ENCODE results near the gene F13B.

F13B gene

DNA sequence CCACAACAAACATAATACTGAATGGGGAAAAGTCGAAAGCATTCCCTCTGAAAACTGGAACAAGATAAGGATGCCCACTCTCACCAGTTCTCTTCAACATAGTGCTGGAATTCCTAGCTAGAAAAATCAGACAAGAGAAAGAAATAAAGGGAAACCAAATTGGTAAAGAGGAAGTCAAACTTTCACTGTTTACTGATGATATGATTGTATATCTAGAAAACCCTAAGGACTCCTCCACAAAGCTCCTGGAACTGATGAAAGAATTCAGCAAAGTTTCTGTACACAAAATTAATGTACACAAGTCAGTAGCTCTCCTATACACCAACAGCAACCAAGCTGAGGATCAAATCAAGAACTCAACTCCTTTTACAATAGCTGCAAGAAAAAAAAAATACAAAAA is 6.9 kb upstream of the F13B start:
- ChIA-PET POLR2A (no interaction called here), CTCF (interaction anchor here (0.6 kb wide), 1 partner anchor 57 kb away, joined by 3 read pairs; no protein-coding TSS in a partner anchor)
- no peaks in the 10 kb centered on the region for H3K36me3 ChIP-seq (ENCODE audit: control insufficient read depth in 2 of 2, insufficient read depth in 1 of 2, low read length in 2 of 2)
- no peaks in the 10 kb centered on the region for H3K9me3 ChIP-seq (ENCODE audit: control insufficient read depth, insufficient read depth, low read depth, low read length)
- H3K27ac ChIP-seq (ENCODE audit: extremely low read depth, low read depth, low read length): no peak overlapping the region
- no peak overlapping the region for H3K4me3 ChIP-seq (ENCODE audit: low read depth, low read length)
- H3K4me1 ChIP-seq (ENCODE audit: control insufficient read depth, insufficient read depth, low read length): no peaks in the 10 kb centered on the region
- TF ChIP-seq YY2 (tag by site-specific recombination; IDR thresholded peaks at IDR 0.05) (no peak), ZNF501 (tag by site-specific recombination; IDR thresholded peaks at IDR 0.05) (no peak), ZNF138 (tag by site-specific recombination; IDR thresholded peaks at IDR 0.05; ENCODE audit: borderline replicate concordance) (no peak), PRDM1 (tag by site-specific recombination; IDR thresholded peaks at IDR 0.05) (no peak), ZSCAN23 (tag by site-specific recombination; IDR thresholded peaks at IDR 0.05) (no peak)
- TF ChIP-seq, protein P1, sequence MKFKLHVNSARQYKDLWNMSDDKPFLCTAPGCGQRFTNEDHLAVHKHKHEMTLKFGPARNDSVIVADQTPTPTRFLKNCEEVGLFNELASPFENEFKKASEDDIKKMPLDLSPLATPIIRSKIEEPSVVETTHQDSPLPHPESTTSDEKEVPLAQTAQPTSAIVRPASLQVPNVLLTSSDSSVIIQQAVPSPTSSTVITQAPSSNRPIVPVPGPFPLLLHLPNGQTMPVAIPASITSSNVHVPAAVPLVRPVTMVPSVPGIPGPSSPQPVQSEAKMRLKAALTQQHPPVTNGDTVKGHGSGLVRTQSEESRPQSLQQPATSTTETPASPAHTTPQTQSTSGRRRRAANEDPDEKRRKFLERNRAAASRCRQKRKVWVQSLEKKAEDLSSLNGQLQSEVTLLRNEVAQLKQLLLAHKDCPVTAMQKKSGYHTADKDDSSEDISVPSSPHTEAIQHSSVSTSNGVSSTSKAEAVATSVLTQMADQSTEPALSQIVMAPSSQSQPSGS (tag by site-specific recombination; IDR thresholded peaks at IDR 0.05; ENCODE audit: low read depth): no peak
- TF ChIP-seq, protein P2, sequence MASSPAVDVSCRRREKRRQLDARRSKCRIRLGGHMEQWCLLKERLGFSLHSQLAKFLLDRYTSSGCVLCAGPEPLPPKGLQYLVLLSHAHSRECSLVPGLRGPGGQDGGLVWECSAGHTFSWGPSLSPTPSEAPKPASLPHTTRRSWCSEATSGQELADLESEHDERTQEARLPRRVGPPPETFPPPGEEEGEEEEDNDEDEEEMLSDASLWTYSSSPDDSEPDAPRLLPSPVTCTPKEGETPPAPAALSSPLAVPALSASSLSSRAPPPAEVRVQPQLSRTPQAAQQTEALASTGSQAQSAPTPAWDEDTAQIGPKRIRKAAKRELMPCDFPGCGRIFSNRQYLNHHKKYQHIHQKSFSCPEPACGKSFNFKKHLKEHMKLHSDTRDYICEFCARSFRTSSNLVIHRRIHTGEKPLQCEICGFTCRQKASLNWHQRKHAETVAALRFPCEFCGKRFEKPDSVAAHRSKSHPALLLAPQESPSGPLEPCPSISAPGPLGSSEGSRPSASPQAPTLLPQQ (tag by site-specific recombination; IDR thresholded peaks at IDR 0.05): no peak

DNA sequence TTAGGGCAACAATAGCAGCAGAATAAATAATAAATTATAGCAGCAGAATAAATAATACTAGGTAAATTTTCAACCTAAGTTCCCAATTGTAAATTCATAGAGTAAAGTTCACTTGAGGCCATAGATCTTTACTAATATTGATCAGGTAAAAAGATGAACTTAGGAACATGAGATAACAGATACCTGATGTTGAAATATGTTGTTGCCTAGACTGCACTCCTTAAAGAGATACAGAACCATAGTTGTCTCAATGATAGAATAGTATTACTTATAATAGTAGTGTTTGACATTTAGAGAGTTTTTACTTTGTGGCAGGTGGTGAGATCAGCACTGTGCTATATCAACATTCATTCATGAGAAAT is 378 bp upstream of the F13B start:
- no peaks in the 10 kb centered on the region for H3K4me1 ChIP-seq (ENCODE audit: control insufficient read depth, insufficient read depth, low read length)
- CTCF ChIA-PET: no interaction called here

DNA sequence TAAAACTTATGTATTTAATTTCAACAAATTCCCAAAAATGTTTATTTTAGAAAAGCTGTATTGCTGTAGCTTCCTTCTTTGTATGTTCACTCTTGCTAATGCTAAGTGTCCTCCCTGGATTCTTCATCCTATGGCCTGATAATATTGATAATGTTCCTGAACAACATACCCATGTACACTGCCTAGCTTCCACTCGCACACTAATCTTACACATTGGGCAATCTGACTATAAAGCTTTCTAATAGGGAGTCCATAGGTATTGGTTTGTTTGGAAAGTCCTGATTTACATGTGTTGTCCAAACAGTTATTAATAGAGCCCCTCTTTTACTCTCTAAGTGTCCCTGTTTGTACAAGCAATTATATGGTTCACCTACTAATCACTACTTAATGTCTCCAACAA is 783 bp downstream of the F13B start:
- Histone ChIP-seq H3K4me3 (ENCODE audit: low read depth, low read length) (no peak overlapping the region), H3K27ac (ENCODE audit: extremely low read depth, low read depth, low read length) (no peak overlapping the region), H3K4me1 (ENCODE audit: control insufficient read depth, insufficient read depth, low read length) (no peaks in the 10 kb centered on the region), H3K36me3 (ENCODE audit: control insufficient read depth in 2 of 2, insufficient read depth in 1 of 2, low read length in 2 of 2) (no peaks in the 10 kb centered on the region), H3K9me3 (ENCODE audit: control insufficient read depth, insufficient read depth, low read depth, low read length) (no peaks in the 10 kb centered on the region)
- CTCF ChIA-PET: interaction anchor here (0.6 to 0.7 kb wide), 2 partner anchors 237 to 326 kb away, joined by 3 to 5 read pairs; no protein-coding TSS in a partner anchor
- POLR2A ChIA-PET: no interaction called here
- TF ChIP-seq ZNF223 (tag by site-specific recombination; IDR thresholded peaks at IDR 0.05) (no peak), ZNF785 (tag by site-specific recombination; IDR thresholded peaks at IDR 0.05) (no peak), ZNF19 (tag by site-specific recombination; IDR thresholded peaks at IDR 0.05; ENCODE audit: low read depth) (no peak), ZFP69B (tag by site-specific recombination; IDR thresholded peaks at IDR 0.05) (no peak), ZNF274 (IDR thresholded peaks at IDR 0.05; ENCODE audit: low read length) (no peak), ZNF274 (tag by site-specific recombination; IDR thresholded peaks at IDR 0.05; ENCODE audit: borderline replicate concordance) (no peak), ZNF555 (tag by site-specific recombination; conservative IDR thresholded peaks at IDR 0.05) (no peak), BCL11B (tag by site-specific recombination; IDR thresholded peaks at IDR 0.05; ENCODE audit: low read depth) (no peak), ZNF621 (tag by site-specific recombination; IDR thresholded peaks at IDR 0.05) (no peak), ZNF423 (tag by site-specific recombination; IDR thresholded peaks at IDR 0.05) (no peak), ZNF184 (tag by site-specific recombination; IDR thresholded peaks at IDR 0.05) (no peak), FEZF1 (tag by site-specific recombination; IDR thresholded peaks at IDR 0.05) (no peak)
- TF ChIP-seq, protein P3, sequence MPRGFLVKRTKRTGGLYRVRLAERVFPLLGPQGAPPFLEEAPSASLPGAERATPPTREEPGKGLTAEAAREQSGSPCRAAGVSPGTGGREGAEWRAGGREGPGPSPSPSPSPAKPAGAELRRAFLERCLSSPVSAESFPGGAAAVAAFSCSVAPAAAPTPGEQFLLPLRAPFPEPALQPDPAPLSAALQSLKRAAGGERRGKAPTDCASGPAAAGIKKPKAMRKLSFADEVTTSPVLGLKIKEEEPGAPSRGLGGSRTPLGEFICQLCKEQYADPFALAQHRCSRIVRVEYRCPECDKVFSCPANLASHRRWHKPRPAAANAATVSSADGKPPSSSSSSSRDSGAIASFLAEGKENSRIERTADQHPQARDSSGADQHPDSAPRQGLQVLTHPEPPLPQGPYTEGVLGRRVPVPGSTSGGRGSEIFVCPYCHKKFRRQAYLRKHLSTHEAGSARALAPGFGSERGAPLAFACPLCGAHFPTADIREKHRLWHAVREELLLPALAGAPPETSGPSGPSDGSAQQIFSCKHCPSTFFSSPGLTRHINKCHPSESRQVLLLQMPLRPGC (tag by site-specific recombination; IDR thresholded peaks at IDR 0.05): no peak

More for the DNA sequence above, 378 bp upstream of the F13B start:
- Histone ChIP-seq H3K27ac (ENCODE audit: extremely low read depth, low read depth, low read length) (no peak overlapping the region), H3K4me3 (ENCODE audit: low read depth, low read length) (no peak overlapping the region), H3K9me3 (ENCODE audit: control insufficient read depth, insufficient read depth, low read depth, low read length) (no peaks in the 10 kb centered on the region), H3K36me3 (ENCODE audit: control insufficient read depth in 2 of 2, insufficient read depth in 1 of 2, low read length in 2 of 2) (no peaks in the 10 kb centered on the region)
- POLR2A ChIA-PET: no interaction called here
- TF ChIP-seq, protein P4, sequence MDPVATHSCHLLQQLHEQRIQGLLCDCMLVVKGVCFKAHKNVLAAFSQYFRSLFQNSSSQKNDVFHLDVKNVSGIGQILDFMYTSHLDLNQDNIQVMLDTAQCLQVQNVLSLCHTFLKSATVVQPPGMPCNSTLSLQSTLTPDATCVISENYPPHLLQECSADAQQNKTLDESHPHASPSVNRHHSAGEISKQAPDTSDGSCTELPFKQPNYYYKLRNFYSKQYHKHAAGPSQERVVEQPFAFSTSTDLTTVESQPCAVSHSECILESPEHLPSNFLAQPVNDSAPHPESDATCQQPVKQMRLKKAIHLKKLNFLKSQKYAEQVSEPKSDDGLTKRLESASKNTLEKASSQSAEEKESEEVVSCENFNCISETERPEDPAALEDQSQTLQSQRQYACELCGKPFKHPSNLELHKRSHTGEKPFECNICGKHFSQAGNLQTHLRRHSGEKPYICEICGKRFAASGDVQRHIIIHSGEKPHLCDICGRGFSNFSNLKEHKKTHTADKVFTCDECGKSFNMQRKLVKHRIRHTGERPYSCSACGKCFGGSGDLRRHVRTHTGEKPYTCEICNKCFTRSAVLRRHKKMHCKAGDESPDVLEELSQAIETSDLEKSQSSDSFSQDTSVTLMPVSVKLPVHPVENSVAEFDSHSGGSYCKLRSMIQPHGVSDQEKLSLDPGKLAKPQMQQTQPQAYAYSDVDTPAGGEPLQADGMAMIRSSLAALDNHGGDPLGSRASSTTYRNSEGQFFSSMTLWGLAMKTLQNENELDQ (tag by site-specific recombination; IDR thresholded peaks at IDR 0.05; ENCODE audit: low read depth): no peak
- TF ChIP-seq, protein P5, sequence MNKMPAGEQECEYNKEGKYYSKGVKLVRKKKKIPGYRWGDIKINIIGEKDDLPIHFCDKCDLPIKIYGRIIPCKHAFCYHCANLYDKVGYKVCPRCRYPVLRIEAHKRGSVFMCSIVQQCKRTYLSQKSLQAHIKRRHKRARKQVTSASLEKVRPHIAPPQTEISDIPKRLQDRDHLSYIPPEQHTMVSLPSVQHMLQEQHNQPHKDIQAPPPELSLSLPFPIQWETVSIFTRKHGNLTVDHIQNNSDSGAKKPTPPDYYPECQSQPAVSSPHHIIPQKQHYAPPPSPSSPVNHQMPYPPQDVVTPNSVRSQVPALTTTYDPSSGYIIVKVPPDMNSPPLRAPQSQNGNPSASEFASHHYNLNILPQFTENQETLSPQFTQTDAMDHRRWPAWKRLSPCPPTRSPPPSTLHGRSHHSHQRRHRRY (tag by site-specific recombination; IDR thresholded peaks at IDR 0.05): no peak
- TF ChIP-seq ZNF24 (tag by site-specific recombination; IDR thresholded peaks at IDR 0.05) (no peak), OVOL3 (tag by site-specific recombination; IDR thresholded peaks at IDR 0.05) (no peak), ZNF660 (tag by site-specific recombination; IDR thresholded peaks at IDR 0.05) (no peak), ZNF184 (tag by site-specific recombination; IDR thresholded peaks at IDR 0.05) (no peak)

Measured in HEK293 (cell line).